HepG2 (cell line): ENCODE measurements around the gene PIP5K1A. TPM values are rescaled to one million over a fixed set of nuclear protein-coding genes. Genes with fewer than 3 reads are reported as not detected.

Source experiments
- AKAP8 ChIP-seq: sonication (generic); formaldehyde crosslinking; IDR thresholded peaks from 2 replicates; pipeline ENCODE4 v1.5.1; 2020; ENCODE audit warnings: mild to moderate bottlenecking, missing genetic modification reagents
- CCDC6 ChIP-seq: sonication (generic); formaldehyde crosslinking; IDR thresholded peaks from 2 replicates; pipeline ENCODE4 v1.8.1; 2022; ENCODE audit warnings: mild to moderate bottlenecking, missing genetic modification reagents, moderate library complexity
- GABPA ChIP-seq, 2 experiments: IDR thresholded peaks; 2 replicates each; pipeline ENCODE4 v1.6.1; 2011 to 2016; ENCODE audit warnings: low read depth in 2 of 2, low read length in 1 of 2, missing biosample characterization in 1 of 2, missing genetic modification characterization in 1 of 2
- HMG20B ChIP-seq: conservative IDR thresholded peaks from 2 replicates; pipeline ENCODE4 v1.6.1; 2016; ENCODE audit warnings: missing genetic modification reagents, missing compliant biosample characterization
- HNF4A ChIP-seq: sonication (generic); formaldehyde crosslinking; IDR thresholded peaks from 2 replicates; pipeline ENCODE4 v1.4.0; 2020; ENCODE audit warnings: missing genetic modification reagents
- KLF12 ChIP-seq: sonication (generic); formaldehyde crosslinking; IDR thresholded peaks from 2 replicates; pipeline ENCODE4 v1.4.0; 2020; ENCODE audit warnings: missing genetic modification reagents, borderline replicate concordance
- MED1 ChIP-seq: sonication (generic); formaldehyde crosslinking; IDR thresholded peaks from 2 replicates; pipeline ENCODE4 v1.4.0; 2020; ENCODE audit warnings: missing genetic modification reagents
- POLR2AphosphoS2 ChIP-seq: IDR thresholded peaks from 2 replicates; pipeline ENCODE4 v1.6.1; 2011; ENCODE audit warnings: low read depth, low read length, improper control_type of control experiment
- ZNF121 ChIP-seq: sonication (generic); formaldehyde crosslinking; IDR thresholded peaks from 2 replicates; pipeline ENCODE4 v1.5.0; 2020; ENCODE audit warnings: mild to moderate bottlenecking, missing genetic modification reagents
- ZNF136 ChIP-seq: sonication (generic); formaldehyde crosslinking; IDR thresholded peaks from 2 replicates; pipeline ENCODE4 v1.8.1; 2022; ENCODE audit warnings: low read depth, mild to moderate bottlenecking, moderate library complexity, missing genetic modification reagents
- ZNF232 ChIP-seq: sonication (generic); formaldehyde crosslinking; IDR thresholded peaks from 2 replicates; pipeline ENCODE4 v1.4.0; 2020; ENCODE audit warnings: missing genetic modification reagents, borderline replicate concordance
- ZSCAN21 ChIP-seq: sonication (generic); formaldehyde crosslinking; IDR thresholded peaks from 2 replicates; pipeline ENCODE4 v1.8.0; 2022; ENCODE audit warnings: mild to moderate bottlenecking, missing genetic modification reagents, moderate library complexity, borderline replicate concordance
- ZSCAN31 ChIP-seq: sonication (generic); formaldehyde crosslinking; IDR thresholded peaks from 2 replicates; pipeline ENCODE4 v1.5.0; 2020; ENCODE audit warnings: low read depth, mild to moderate bottlenecking, missing genetic modification reagents
- polyA plus RNA-seq, 8 experiments: library from polyadenylated mRNA; depleted of rRNA in 3 of 8; stranded (reverse) in 7 of 8; unstranded in 1 of 8; fragments of >200 nt; fragmentation: Illumina TruSeq in 4 of 8; extraction: Trizol in 4 of 8; gene quantifications; 2 replicates each; pipeline versions ENCODE4 v1.2.1 to v1.2.3, GENCODE V29; 2011 to 2016; ENCODE audit warnings: low read depth in 4 of 8, missing spikeins in 1 of 8, mixed read lengths in 1 of 8; ENCODE audit not compliant: insufficient read depth in 1 of 8
- total RNA-seq, 5 experiments: library from RNA; depleted of rRNA; stranded (reverse); fragments of >200 nt; fragmentation: Illumina TruSeq; extraction: Trizol; gene quantifications; 2 replicates each; pipeline ENCODE4 v1.2.3, GENCODE V29; 2016; ENCODE audit warnings: low read depth in 1 of 5
- TF ChIP-seq, protein P1 (sequence below): sonication (generic); IDR thresholded peaks from 2 replicates; pipeline ENCODE4 v1.6.1; 2016; ENCODE audit warnings: low read depth, borderline replicate concordance
- TF ChIP-seq, protein P2 (sequence below): sonication (generic); formaldehyde crosslinking; IDR thresholded peaks from 2 replicates; pipeline ENCODE4 v1.5.0; 2020; ENCODE audit warnings: missing genetic modification reagents
- TF ChIP-seq, protein P3 (sequence below): sonication (generic); formaldehyde crosslinking; IDR thresholded peaks from 2 replicates; pipeline ENCODE4 v1.4.0; 2020; ENCODE audit warnings: missing genetic modification reagents, borderline replicate concordance
- TF ChIP-seq, protein P4 (sequence below): IDR thresholded peaks from 2 replicates; pipeline ENCODE4 v1.4.0; 2020; ENCODE audit warnings: mild to moderate bottlenecking, missing genetic modification reagents
- TF ChIP-seq, protein P5 (sequence below): sonication (generic); formaldehyde crosslinking; IDR thresholded peaks from 2 replicates; pipeline ENCODE4 v1.5.0; 2020; ENCODE audit warnings: missing genetic modification reagents

PIP5K1A gene
- total and polyA plus RNA-seq, 2 of the 13 experiments (the other 11 are each of a cell fraction or from before 2014, with no cell fraction given) = 45.3 to 65.1 TPM

DNA sequence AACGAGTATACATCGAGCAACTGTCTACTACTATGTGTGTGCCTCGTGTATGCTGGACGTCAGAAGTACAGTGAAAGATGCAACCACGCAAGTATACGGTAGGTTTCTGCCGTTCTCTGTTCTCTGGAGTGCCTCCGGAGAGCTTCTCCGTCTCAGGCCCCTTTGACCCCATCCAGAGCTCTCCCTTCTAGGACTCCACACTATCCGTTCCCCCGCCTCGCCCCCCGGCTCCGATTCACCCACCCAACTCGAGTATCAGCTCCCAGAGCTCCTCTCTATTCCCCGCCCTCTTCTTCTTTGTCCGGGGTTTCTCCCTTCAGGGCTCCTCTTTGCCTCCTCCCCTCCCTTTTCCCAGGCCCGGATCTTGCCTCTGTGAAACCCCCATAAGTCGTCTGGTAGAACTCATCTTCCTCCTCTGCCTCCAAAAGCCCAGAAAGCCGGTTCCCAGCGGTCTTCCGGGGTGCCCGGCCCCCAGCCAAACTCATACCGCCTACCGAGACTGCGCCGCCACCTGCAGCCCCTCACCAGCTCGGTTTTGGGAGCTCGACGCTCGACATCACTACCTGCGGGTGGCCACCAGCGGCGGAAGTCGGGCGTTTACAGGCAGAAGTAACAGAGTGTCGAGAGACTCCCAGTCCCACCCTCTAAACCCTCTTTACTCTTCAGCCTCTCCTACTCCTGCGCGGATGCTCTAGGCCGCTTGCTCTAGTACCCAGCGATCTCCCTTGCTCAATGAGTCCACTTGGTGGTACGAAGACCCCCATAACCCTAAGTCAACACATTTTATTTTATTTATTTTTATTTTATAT, 8.5 kb upstream of the PIP5K1A start, which contains the start of gene VPS72 (continued):
- TF ChIP-seq CCDC6 = peak; percentile 80
- TF ChIP-seq, protein P1, sequence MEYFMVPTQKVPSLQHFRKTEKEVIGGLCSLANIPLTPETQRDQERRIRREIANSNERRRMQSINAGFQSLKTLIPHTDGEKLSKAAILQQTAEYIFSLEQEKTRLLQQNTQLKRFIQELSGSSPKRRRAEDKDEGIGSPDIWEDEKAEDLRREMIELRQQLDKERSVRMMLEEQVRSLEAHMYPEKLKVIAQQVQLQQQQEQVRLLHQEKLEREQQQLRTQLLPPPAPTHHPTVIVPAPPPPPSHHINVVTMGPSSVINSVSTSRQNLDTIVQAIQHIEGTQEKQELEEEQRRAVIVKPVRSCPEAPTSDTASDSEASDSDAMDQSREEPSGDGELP = peak; percentile 56; the same call in 1 of the 2 replicates
- TF ChIP-seq KLF12 (CRISPR knock-in tag) = peak; percentile 98
- no peak for TF ChIP-seq AKAP8 (CRISPR knock-in tag)
- 0 out of 2 replicates have a peak, but pooled peaks have one; percentile 38 for TF ChIP-seq ZSCAN21
- peak; percentile 84 for TF ChIP-seq MED1
- TF ChIP-seq, protein P2, sequence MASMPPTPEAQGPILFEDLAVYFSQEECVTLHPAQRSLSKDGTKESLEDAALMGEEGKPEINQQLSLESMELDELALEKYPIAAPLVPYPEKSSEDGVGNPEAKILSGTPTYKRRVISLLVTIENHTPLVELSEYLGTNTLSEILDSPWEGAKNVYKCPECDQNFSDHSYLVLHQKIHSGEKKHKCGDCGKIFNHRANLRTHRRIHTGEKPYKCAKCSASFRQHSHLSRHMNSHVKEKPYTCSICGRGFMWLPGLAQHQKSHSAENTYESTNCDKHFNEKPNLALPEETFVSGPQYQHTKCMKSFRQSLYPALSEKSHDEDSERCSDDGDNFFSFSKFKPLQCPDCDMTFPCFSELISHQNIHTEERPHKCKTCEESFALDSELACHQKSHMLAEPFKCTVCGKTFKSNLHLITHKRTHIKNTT = no peak
- TF ChIP-seq ZSCAN31 (CRISPR knock-in tag) = 0 out of 2 replicates have a peak, but pooled peaks have one; percentile 39
- TF ChIP-seq, protein P3, sequence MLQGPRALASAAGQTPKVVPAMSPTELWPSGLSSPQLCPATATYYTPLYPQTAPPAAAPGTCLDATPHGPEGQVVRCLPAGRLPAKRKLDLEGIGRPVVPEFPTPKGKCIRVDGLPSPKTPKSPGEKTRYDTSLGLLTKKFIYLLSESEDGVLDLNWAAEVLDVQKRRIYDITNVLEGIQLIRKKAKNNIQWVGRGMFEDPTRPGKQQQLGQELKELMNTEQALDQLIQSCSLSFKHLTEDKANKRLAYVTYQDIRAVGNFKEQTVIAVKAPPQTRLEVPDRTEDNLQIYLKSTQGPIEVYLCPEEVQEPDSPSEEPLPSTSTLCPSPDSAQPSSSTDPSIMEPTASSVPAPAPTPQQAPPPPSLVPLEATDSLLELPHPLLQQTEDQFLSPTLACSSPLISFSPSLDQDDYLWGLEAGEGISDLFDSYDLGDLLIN (CRISPR knock-in tag) = 0 out of 2 replicates have a peak, but pooled peaks have one; percentile 24
- TF ChIP-seq, protein P4, sequence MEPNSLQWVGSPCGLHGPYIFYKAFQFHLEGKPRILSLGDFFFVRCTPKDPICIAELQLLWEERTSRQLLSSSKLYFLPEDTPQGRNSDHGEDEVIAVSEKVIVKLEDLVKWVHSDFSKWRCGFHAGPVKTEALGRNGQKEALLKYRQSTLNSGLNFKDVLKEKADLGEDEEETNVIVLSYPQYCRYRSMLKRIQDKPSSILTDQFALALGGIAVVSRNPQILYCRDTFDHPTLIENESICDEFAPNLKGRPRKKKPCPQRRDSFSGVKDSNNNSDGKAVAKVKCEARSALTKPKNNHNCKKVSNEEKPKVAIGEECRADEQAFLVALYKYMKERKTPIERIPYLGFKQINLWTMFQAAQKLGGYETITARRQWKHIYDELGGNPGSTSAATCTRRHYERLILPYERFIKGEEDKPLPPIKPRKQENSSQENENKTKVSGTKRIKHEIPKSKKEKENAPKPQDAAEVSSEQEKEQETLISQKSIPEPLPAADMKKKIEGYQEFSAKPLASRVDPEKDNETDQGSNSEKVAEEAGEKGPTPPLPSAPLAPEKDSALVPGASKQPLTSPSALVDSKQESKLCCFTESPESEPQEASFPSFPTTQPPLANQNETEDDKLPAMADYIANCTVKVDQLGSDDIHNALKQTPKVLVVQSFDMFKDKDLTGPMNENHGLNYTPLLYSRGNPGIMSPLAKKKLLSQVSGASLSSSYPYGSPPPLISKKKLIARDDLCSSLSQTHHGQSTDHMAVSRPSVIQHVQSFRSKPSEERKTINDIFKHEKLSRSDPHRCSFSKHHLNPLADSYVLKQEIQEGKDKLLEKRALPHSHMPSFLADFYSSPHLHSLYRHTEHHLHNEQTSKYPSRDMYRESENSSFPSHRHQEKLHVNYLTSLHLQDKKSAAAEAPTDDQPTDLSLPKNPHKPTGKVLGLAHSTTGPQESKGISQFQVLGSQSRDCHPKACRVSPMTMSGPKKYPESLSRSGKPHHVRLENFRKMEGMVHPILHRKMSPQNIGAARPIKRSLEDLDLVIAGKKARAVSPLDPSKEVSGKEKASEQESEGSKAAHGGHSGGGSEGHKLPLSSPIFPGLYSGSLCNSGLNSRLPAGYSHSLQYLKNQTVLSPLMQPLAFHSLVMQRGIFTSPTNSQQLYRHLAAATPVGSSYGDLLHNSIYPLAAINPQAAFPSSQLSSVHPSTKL (CRISPR knock-in tag) = peak; percentile 56; the same call in 1 of the 2 replicates
- TF ChIP-seq POLR2AphosphoS2 = peak; percentile 97
- peak; percentile 70 for TF ChIP-seq GABPA (IDR thresholded peaks at IDR 0.05; ENCODE audit: low read depth, low read length)
- peak; percentile 94 for TF ChIP-seq GABPA (CRISPR knock-in tag; IDR thresholded peaks at IDR 0.05; ENCODE audit: low read depth)
- 0 out of 2 replicates have a peak, but pooled peaks have one; percentile 16 for TF ChIP-seq ZNF121 (CRISPR knock-in tag)
- TF ChIP-seq HMG20B (CRISPR knock-in tag) = 0 out of 2 replicates have a peak, but pooled peaks have one; percentile 45
- TF ChIP-seq HNF4A = 0 out of 2 replicates have a peak, but pooled peaks have one; percentile 13
- TF ChIP-seq, protein P5, sequence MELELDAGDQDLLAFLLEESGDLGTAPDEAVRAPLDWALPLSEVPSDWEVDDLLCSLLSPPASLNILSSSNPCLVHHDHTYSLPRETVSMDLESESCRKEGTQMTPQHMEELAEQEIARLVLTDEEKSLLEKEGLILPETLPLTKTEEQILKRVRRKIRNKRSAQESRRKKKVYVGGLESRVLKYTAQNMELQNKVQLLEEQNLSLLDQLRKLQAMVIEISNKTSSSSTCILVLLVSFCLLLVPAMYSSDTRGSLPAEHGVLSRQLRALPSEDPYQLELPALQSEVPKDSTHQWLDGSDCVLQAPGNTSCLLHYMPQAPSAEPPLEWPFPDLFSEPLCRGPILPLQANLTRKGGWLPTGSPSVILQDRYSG (CRISPR knock-in tag) = peak; percentile 61; the same call in 1 of the 2 replicates
- TF ChIP-seq ZNF136 (CRISPR knock-in tag) = no peak
- peak; percentile 66; the same call in 1 of the 2 replicates for TF ChIP-seq ZNF232 (CRISPR knock-in tag)
